HK-2 (cell line): ENCODE data around the gene NXF1.
"Not testable (repeated sequence)": the region's sequence is repeated elsewhere in the genome, so short reads cannot be mapped to it uniquely, and the experiment has no call there.

Source experiments
- DNase-seq: peaks from one replicate; pipeline ENCODE4 v3.0.0-alpha.2; 2018; ENCODE audit not compliant: unreplicated experiment

Gene NXF1

DNA sequence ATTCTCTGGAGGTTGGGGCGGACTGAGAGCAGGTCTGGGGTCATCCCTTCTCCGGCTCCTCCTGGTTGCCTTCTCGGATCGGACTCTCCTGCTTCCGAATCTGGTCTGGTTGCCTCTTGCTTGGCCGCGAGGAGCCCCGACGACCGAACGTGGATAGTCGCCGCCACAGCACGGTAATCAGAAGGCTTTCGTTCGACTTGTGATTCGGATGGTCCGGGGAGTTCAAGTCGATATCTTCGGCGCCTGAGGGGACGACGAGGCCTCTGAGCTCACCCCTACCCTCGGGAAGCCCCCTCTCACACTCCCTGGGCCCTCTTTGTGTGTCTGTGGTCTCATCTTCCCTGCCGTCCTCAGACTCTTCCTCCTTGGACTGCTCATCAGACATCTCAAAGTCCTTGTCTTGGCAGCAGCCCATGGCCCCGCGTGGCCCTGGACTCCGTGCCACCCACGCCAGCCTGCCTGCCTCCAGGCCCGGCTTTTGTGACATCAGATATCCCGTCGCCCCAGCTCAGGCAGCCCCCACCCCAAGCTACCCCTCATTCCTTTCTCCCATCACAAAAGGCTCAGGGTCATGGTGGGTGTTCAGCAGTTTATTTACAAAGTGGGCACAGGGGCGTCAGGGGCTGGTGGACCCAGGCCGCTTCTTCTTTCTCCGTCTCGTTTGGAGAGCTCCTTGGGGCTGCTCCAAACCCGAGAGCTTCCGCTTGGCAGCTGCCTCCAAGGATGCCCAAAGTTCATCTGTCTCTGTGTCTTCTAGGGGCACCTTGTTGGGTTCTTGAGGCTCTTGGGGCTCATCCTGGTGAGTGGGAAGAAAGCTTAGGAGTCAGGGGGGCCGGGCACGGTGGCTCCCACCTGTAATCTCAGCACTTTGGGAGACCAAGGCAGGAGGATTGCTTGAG lies 27.3 kb upstream of the NXF1 start, which contains the start of gene TEX54:
TSS of gene TEX54 (minus strand) at position 506 of the 899 bp plus-strand sequence.
- DNase-seq = no peak

DNA sequence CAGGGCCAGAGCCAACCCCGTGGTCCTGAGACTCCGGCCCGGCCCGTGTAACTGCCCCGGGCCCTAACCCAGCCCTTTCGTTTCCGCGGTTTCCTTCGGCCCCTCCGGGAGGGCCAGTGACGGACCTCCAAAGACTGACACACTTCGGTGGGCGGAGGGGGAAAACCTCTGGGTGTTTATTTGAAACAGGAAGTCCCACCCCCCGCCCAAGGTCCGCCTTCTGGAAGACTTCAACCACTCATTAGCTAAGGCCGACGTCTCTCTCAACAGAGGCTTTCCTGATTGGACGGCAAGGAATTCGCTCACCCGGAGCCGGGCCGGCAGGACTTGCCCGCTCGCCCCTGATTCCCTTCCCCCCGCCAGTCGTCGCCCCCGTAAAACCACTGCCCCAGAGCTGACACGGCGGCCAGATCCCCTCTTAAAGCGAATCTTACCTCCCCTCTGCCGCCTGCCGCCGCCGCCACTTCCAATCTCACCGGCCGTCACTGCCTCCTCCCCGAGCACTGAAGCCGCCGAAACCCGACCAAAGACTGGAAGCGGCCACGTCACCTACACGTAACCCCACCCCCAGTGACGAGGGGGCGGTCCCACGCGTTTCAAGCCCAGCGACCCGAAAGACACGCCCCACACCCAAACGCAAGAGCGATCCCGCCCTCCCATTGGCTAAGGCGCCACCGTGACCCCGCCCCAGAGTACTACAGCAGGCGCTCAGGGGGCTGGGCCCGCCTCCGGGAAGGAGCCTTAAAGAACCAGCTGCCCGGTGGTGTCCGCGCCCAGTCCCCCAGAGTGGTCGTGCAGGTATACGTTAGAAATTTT lies 26.5 kb upstream of the NXF1 start, which contains the start of gene STX5:
TSS of gene STX5 (minus strand) at position 532 of the 816 bp plus-strand sequence. CDS start 808 bp downstream, outside the sequence.
- peak; percentile 96 for DNase-seq

DNA sequence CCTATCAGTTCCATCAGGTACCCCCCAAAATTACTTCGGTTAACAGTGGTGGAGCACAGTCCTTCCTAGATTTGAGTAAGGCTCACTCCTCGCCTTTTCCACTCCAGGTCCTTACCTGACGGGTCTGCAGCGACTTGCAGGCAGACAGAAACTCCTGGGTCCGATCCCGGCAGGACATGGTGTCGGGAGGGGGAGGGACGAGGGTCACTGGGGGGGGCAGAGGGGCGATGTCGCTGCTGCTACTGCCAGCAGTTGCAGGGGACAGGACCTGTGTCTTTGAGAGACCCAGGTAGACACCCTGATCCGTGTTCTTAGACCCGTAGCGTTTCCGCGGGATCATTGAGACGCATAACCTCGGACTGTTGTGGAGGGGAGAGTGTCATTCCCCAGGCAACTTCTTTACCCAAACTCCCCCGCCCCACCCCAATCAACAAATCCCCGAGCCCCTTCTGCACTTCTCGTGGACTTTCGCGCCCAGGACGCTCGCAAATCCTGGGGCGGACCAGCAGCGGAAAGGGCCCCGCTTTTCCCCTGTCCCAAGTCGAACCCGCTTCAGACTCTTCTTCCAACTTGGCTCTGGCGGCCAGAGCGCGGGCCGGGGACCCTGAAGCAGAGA lies 25.8 kb upstream of the NXF1 start:
- no peak for DNase-seq

DNA sequence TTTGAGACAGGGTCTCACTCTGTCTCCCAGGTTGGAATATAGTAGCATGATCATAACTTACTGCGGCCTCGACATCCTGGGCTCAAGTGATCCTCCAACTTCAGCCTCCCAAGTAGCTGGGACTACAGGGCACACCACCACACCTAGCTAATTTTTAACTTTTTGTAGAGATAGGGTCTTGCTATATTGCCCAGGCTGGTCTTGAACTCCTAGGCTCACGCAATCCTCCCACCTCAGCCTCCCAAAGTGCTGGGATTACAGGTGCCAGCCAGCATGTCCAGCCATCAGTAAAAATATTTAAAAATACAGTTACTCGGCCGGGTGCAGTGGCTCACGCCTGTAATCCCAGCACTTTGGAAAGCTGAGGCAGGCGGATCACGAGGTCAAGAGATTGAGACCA lies 22.9 kb upstream of the NXF1 start:
- DNase-seq = not testable (repeated sequence)

DNA sequence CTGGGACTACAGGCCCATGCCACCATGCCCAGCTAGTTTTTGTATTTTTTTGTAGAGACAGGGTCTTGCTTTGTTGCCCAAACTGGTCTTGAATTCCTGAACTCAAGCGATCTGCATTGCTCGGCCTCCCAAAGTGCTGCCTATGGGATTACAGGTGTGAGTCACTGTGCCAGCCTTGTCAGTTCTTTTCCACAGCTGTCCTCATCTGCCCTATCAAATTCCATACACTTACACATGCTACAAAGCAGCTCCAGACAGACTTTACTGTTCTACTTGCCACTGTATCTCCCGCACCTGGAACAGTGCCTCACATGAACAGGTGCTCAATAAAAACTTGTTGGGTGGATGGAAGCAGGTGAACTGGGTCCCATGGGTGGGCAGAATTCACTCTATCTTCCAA lies 18.4 kb upstream of the NXF1 start:
- DNase-seq = no peak

DNA sequence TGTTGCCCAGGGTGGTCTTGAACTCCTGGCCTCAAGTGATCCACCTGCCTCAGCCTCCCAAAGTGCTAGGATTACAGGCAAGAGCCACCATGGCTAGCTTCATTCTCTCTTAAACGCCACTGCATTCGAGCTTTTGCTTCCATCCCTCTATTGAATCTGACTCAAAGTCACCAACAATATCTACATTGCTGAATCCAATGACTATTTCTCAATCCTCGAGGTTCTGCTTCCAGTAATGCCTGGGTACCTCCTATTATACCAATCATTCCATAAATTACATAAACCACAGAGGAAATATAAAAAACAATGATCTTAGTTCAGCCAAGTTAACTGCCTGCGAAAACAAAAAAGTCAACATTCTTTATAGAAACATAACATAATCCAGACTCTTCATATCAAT lies 11.9 kb upstream of the NXF1 start:
- no peak for DNase-seq

DNA sequence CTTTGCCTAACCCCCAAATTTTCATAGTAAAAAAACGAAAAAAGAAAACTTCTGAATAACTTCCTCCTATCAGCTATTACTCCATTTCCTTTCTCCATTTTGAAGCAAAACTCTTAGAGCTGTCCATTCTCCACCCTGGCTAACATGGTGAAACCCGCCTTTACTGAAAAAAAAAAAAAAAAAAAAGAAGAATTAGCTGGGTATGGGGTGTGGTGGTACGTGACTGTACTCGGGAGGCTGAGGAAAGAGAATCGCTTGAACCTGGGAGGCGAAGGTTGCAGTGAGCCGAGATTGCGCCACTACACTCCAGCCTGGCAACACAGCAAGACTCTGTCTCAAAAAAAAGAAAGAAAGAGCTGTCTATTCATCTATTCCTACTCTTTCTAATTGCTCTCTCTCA lies 11.3 kb upstream of the NXF1 start:
- no peak for DNase-seq

DNA sequence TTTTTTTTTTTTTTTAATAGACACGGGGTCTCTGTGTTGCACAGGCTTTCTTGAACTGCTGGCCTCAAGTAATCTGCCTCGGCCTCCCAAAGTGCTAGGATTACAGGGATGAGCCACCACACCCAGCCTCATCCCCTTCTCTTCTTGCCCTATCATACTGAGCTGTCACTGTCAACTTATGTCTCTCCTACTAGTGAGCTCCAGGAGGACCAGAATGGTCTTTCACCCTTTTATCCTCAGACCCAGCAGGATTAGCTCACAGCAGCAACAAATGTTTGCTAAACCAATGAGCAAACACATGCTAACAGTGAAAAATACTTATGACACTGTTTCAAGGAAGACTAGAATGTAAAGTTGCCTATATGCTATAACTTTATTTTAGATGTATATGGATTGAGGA lies 6.4 kb upstream of the NXF1 start:
- no peak for DNase-seq

DNA sequence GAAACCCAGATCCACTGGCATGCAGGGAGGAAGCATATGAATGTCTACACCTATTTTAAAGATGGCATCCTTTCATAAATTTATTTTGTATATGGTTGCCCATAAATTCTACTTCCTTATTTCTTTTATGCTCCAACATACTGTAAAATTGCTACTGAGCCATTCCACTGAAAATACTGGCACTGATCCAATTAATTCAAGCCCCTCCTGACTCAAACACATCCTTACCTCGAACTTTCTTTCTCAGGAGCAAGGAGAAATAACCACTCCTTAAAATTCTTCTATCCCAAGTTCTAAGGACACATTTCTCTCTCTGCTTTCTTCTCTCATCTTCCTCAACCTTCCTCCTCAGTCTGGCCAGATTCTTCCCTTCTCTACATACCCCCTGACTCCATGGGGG lies 5.5 kb upstream of the NXF1 start:
- DNase-seq = no peak

DNA sequence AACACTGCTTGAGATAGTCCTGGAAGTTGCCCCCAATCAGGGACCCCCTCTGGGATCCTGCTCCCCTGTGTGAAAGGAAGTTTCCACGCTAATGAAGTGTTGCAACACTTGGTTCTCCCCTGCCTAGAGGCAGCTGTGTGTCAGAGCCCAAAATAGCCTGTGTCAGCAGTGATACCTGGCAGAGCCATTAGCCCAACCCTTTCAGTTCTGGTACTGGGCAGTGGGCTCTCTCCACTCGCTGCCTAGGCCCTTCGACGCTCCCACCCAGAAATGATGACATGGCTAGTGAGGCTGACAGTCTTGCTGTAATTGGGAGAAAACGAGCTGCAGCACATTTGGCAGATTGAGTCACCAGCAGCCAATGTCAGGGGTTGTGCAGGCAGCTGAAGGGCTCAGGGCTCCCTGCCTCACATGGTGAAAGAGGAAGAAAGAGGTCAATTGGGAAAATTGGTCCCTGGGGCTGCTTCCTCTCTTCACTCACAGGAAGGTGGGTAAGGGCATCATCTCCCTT lies 1.4 kb upstream of the NXF1 start:
- DNase-seq = no peak

DNA sequence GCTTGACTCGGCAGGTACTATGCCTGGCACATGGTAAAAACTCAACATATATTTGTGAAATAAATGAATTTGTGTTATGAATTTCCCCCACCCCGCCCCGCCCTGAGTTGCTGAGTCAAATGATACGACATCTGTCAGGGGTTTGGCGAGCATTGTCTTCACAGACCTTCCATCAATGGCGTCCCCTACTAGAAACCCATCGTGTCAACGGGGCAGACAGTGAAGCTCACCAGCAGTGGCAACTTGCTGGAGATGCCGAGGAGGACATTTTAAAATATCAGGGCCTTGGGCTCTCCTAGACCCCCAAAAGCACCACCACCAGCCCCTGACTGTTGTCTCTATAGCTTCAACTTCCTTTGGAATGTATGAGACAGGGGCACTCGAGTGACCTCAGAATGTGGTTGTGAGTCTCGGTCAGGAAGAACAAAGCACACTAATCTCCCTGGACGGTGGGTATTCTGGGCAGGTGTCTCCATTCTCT lies 761 bp upstream of the NXF1 start:
- peak; percentile 13 for DNase-seq

DNA sequence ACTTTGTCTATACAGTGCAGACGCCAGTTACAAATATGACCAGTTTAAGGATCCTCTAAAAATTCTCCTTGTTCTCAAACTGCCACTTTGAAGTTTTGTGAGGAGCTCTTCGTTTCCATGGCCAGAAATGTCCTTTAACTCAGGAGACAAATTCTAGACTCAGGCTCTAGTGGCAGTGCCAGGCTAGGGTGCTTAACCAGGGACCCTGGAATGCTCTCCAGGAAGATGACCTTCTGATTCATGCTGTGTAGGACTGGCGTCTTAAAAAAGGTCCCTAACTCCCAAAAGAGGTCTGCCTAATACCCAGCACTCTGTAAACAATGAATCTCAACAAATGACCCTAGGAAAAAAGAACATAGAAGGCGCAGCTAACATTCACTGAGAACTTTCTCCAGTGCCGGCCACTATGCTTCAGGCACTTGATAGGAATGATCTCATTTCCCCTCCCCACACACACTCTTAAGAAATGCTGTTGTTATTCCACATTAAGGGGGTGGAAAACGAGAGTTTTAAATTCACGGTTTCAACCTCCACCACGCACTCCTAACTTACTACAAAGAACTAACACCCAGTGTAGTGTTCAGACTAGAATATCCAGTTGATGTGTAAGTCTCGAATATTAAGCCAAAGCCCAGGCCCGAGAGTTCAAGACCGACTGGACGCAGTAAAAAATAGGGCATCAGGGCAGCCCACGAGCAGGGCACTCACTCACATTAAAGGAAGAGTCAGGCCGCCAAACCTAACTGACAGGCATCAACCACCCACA lies 747 bp downstream of the NXF1 start:
- peak; percentile 12 for DNase-seq

DNA sequence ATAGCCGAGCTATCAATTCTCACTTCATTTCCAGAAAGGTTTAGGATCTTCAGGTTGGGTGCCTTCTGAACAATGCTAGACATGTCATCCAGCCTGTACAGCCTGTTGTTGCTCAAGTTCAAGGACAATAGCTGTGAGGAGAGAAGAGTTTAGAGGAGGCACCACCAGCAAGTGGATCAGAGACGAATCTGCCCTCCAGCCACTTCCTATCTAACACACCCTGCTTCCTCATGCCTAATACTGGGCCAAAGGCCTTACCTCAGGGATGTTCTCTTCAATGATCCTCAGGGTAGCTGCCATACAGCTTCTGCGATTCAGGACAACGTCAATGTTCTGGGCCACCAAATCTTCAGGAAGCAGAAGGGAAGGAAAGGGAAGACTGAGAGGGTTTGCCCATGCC lies 4.2 kb downstream of the NXF1 start:
- no peak for DNase-seq

DNA sequence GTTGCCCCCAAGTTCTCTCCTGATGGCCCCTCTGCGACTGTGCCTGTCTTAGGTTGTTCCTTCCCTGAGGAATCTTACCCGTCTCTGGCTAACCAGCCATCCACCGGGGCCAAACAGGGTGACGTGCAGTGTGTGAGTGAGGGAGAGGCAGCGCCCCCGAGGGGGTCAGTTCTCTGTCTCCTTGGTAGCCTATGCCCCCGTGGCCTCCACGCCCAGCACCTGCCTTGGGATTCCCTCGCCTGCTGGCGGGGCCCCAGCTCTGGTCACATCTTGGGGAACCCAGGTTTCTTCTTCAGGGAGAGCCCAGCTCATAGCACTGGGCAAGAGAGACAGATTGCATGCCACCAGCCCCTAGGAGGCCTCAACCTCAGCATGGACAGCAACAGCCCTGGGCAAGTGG lies 5.8 kb downstream of the NXF1 start:
- no peak for DNase-seq

DNA sequence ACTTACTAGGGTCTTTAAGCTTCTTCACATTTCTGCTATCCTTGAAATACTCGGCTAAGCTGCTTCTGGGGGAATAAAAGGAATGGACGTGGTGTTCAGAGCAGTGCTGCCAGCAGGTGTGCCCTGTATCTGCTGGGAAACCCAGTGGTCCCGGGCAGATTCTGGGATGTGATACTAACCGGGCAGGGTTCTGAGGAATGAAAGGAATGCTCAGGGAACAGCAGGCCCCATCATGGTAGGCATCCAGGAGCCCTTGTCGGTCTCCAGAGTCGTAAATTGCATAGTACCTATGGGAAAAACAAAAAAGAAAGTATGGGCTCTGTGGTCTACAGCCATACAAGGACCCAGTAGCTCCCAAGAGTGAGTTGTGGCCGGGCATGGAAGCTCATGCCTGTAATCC lies 9.0 kb downstream of the NXF1 start:
- no peak for DNase-seq

DNA sequence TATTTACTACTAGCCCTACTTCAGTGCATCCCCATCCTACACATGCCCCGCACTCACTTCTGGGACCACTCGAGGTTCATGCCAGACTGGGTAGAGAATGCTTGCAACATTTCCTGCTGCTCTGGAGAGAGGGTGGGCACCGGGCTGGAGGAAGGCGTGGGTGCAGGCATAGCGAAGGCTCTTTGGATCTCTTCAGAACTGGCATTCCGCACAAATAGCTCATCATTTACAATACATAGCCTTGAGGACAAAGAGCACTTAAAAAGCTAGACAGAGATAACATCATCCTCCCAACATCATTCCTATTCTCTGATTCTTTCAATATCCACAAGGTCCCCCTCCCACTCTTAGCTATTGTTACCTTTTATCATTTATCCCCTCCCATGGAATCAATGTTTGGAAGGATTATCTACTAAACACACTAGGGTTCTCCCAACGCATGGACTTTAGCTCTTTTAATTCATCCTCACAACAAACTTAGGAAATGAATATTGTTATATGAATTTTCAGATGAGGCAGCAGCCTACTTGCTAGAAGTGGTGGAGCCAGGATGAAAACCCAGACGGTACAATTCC lies 11.0 kb downstream of the NXF1 start:
- no peak for DNase-seq

DNA sequence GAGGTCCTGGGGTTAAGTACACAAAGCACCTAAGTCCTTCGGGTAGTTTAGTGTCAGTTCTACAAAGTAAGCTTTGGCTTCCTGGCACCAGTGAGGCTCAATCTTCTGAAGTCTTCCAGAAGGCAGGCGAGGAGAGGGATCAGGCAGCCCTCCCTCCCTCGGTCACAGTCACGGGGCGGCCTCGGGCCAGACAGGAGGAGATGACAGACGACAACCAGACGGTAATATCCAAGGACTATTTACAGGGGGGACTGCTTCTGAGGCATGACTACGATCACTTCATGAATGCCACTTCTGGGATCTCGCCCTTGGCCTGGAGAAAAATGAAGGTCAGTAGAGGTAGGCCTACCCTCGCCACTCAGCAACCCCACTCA lies 13.1 kb downstream of the NXF1 start:
- no peak for DNase-seq

DNA sequence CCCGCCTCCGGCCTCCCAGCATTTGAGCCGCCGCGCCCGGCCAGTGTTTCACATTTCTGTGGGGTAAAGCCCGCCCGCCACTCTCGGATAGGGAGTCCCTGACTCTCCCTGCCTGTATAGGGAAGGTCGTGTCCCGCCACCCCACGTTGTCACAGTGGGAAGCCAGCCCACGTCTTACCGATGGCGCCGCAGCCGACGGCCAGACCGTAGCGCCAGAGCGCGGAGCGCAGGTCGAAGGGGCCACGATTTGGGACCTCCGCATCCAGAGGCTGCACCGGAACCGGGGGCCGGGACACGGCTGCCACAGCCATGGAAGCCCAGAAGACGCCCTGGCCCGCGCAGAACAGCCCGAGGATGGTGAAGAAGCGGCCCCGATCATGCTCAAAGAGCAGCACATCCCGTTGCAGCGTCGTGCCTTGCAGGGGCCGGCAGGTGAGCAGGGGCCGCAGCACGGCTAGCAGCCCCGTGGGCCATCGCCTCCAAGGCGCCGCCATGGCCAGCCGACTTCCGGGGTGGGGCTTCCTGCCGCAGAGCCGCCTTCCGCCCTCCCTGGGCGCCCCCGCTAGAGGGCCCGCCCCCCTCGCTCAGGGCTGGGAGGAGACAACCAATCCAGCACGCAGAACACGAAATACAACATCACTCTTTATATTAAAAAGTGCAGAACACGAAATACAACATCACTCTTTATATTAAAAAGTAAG lies 13.6 kb downstream of the NXF1 start, which contains the start of gene TMEM223:
TSS of gene TMEM223 (minus strand) at position 506 of the 701 bp plus-strand sequence. CDS start at position 494, 12 bp downstream.
- DNase-seq = peak; percentile 80

DNA sequence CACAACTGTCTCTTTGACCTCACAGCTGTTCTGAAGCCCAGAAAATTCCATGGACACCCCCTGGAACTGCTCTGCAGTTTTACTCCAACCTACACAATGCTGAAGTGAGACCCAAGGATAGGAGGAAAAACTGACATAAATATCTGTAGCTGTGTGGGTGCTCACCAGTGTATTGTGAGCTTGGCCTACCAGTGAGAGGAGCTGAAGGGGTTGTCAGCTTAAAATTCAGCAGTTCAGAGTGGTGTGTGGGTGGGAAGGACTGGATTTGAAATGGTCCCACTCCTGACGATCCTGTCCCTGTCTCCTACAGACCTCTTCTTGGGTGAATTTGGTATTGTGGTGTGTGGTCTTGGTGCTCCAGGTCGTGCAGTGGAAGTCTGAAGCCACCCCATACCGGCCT lies 15.7 kb downstream of the NXF1 start:
- DNase-seq = no peak

DNA sequence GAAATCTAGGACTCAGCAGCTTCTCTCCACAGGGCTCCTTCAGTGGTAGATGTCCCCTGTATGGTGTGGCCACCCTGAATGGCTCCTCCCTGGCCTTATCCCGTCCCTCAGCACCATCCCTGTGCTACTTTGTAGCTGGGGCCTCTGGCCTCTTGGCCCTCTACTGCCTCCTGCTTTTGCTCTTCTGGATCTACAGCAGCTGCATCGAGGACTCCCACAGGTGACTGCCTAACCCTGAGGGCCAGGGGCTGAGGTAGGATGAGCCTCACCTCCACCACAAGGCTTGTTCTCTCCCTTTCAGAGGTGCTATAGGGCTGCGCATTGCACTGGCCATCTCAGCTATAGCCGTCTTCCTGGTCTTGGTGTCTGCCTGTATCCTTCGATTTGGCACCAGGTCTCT lies 16.2 kb downstream of the NXF1 start:
- DNase-seq = no peak
